HepG2 (cell line): ENCODE results near the gene SIRT5. TPM values are rescaled to one million over a fixed set of nuclear protein-coding genes. Genes with fewer than 3 reads are reported as not detected.

ENCODE experiments used
- ATAC-seq: fragments of 200-7000 bp; cut with Tn5 transposase; 3 replicates; pipeline ENCODE4 v1.9.1; 2020; ENCODE audit warnings: mild to moderate bottlenecking, moderate library complexity
- BruUV-seq: library from RNA; stranded (reverse); fragments of 400-500 nt; replicated peaks from 2 replicates; lab custom pipeline; 2021; lab: Mats Ljungman, UMichigan
- CTCF ChIA-PET: fragments of 300-600 bp; formaldehyde crosslinking; extraction: SDS; loops from one replicate; lab custom pipeline; 2021; ENCODE audit warnings: low total read pairs, inconsistent platforms, low intra/inter-chr PET ratio; lab: Yijun Ruan, JAX
- POLR2A ChIA-PET: fragments of 350-600 bp; sonication (Branson Sonifier 250); formaldehyde crosslinking; loops from one replicate; lab custom pipeline; 2020; ENCODE audit warnings: antibody characterized with exemption, inconsistent platforms; lab: Yijun Ruan, JAX
- DNase-seq: peaks from one replicate; pipeline ENCODE4 v3.0.0-alpha.2; 2015; ENCODE audit warnings: low spot score
- FAIRE-seq: peaks from 3 replicates; lab custom pipeline; 2011; peaks lifted over from hg19 to GRCh38; lab: Jason Lieb, UNC
- H2AFZ ChIP-seq: one replicate; pipeline ENCODE4 v1.6.1; 2011; ENCODE audit warnings: low read length, inconsistent platforms
- H3K27ac ChIP-seq: fragments of 300-600 bp; 3 replicates; pipeline ENCODE4 v1.8.0; 2011; ENCODE audit warnings: mixed run types, mild to moderate bottlenecking, mixed read lengths, low read length, inconsistent platforms; ENCODE audit not compliant: insufficient read depth; ENCODE audit errors: extremely low read length
- H3K27me3 ChIP-seq, 2 experiments: fragments of 200-600 bp in 1 of 2; 2 replicates in 1 of 2; 3 replicates in 1 of 2; pipeline versions ENCODE4 v1.6.0 to v1.8.0; 2011; ENCODE audit warnings: low read length in 2 of 2, mild to moderate bottlenecking in 2 of 2, moderate library complexity in 2 of 2, inconsistent platforms in 1 of 2; ENCODE audit not compliant: insufficient read depth in 2 of 2, control insufficient read depth in 1 of 2
- H3K36me3 ChIP-seq, 2 experiments: fragments of 200-600 bp in 1 of 2; replicated peaks in 1 of 2; 2 replicates in 1 of 2; 3 replicates in 1 of 2; pipeline versions ENCODE4 v1.5.1 to v1.8.0; 2011; ENCODE audit warnings: low read length in 2 of 2, inconsistent platforms in 1 of 2; ENCODE audit not compliant: insufficient read depth in 2 of 2, control insufficient read depth in 1 of 2
- H3K4me1 ChIP-seq: 2 replicates; pipeline ENCODE4 v1.5.1; 2012; ENCODE audit warnings: low read length, inconsistent platforms; ENCODE audit not compliant: insufficient read depth
- H3K4me2 ChIP-seq: 2 replicates; pipeline ENCODE4 v1.6.0; 2011; ENCODE audit warnings: low read depth, low read length, inconsistent platforms
- H3K4me3 ChIP-seq, 3 experiments: fragments of 200-600 bp in 1 of 3; sonication (generic), shearing (Covaris generic) in 1 of 3; replicated peaks in 1 of 3; 2 replicates each; pipeline ENCODE4 v1.5.1; 2011 to 2016; ENCODE audit warnings: low read length in 3 of 3, inconsistent platforms in 2 of 3, low read depth in 2 of 3, mild to moderate bottlenecking in 2 of 3, control low read depth in 1 of 3, mixed read lengths in 1 of 3; ENCODE audit not compliant: insufficient read depth in 1 of 3
- H3K79me2 ChIP-seq: one replicate; pipeline ENCODE4 v1.6.1; 2011; ENCODE audit warnings: low read length, inconsistent platforms; ENCODE audit not compliant: insufficient read depth
- H3K9ac ChIP-seq: 2 replicates; pipeline ENCODE4 v1.6.0; 2011; ENCODE audit warnings: mild to moderate bottlenecking, low read depth, low read length, inconsistent platforms; ENCODE audit not compliant: insufficient read depth
- H3K9me3 ChIP-seq: 2 replicates; pipeline ENCODE4 v1.5.1; 2012; ENCODE audit warnings: mild to moderate bottlenecking, low read length
- H4K20me1 ChIP-seq: 2 replicates; pipeline ENCODE4 v1.6.0; 2011; ENCODE audit warnings: inconsistent platforms, mild to moderate bottlenecking, low read length, moderate library complexity; ENCODE audit not compliant: insufficient read depth
- DZIP1 ChIP-seq: sonication (generic); formaldehyde crosslinking; IDR thresholded peaks from 2 replicates; pipeline ENCODE4 v1.5.0; 2020; ENCODE audit warnings: mild to moderate bottlenecking, missing genetic modification reagents
- ETS1 ChIP-seq: sonication (generic); formaldehyde crosslinking; IDR thresholded peaks from 2 replicates; pipeline ENCODE4 v1.4.0; 2020; ENCODE audit warnings: missing genetic modification reagents
- NFYB ChIP-seq: sonication (generic); formaldehyde crosslinking; IDR thresholded peaks from 2 replicates; pipeline ENCODE4 v1.4.0; 2020; ENCODE audit warnings: missing genetic modification reagents
- NR2F6 ChIP-seq, 2 experiments: IDR thresholded peaks; 2 replicates each; pipeline ENCODE4 v1.6.1; 2016; ENCODE audit warnings: antibody characterized with exemption in 1 of 2, mild to moderate bottlenecking in 1 of 2
- PHF20 ChIP-seq: sonication (generic); formaldehyde crosslinking; IDR thresholded peaks from 2 replicates; pipeline ENCODE4 v1.5.0; 2020; ENCODE audit warnings: mild to moderate bottlenecking, missing genetic modification reagents
- PPARG ChIP-seq: conservative IDR thresholded peaks from 2 replicates; pipeline ENCODE4 v1.6.1; 2016; ENCODE audit warnings: missing biosample characterization, missing genetic modification reagents
- TIGD3 ChIP-seq: sonication (generic); formaldehyde crosslinking; IDR thresholded peaks from 2 replicates; pipeline ENCODE4 v1.5.1; 2020; ENCODE audit warnings: mild to moderate bottlenecking, missing genetic modification reagents, borderline replicate concordance
- ZBED4 ChIP-seq: sonication (generic); formaldehyde crosslinking; IDR thresholded peaks from 2 replicates; pipeline ENCODE4 v1.4.0; 2020; ENCODE audit warnings: missing genetic modification reagents, borderline replicate concordance
- ZBTB33 ChIP-seq: sonication (generic); formaldehyde crosslinking; IDR thresholded peaks from 2 replicates; pipeline ENCODE4 v1.4.0; 2020; ENCODE audit warnings: missing genetic modification reagents
- ZFP62 ChIP-seq: sonication (generic); formaldehyde crosslinking; IDR thresholded peaks from 2 replicates; pipeline ENCODE4 v1.4.0; 2020; ENCODE audit warnings: missing genetic modification reagents
- ZNF160 ChIP-seq: sonication (generic); formaldehyde crosslinking; IDR thresholded peaks from 2 replicates; pipeline ENCODE4 v1.8.0; 2022; ENCODE audit warnings: mild to moderate bottlenecking, inconsistent platforms, missing genetic modification reagents
- ZNF615 ChIP-seq: sonication (generic); formaldehyde crosslinking; IDR thresholded peaks from 2 replicates; pipeline ENCODE4 v1.5.0; 2020; ENCODE audit warnings: mild to moderate bottlenecking, missing genetic modification reagents, borderline replicate concordance
- ZNF616 ChIP-seq: sonication (generic); formaldehyde crosslinking; IDR thresholded peaks from 2 replicates; pipeline ENCODE4 v1.5.0; 2020; ENCODE audit warnings: low read depth, mild to moderate bottlenecking, missing genetic modification reagents
- WGBS: methylation state at CpG from one replicate; pipeline ENCODE4 v1.1.6; 2017; ENCODE audit warnings: low lambda C conversion rate; 5-methylcytosine and 5-hydroxymethylcytosine counted together
- in situ Hi-C: cut with HindIII; loops from 2 replicates; pipeline ENCODE4 v1.10.0; 2017; ENCODE audit warnings: low pct_unique_long_range_greater_than_20kb; ENCODE audit not compliant: extremely low pct_ligation_motif_present
- intact Hi-C: fragments of 100-400 bp; cut with micrococcal nuclease; formaldehyde crosslinking; loops from one replicate; pipeline ENCODE4 v1.10.0; 2022; ENCODE audit not compliant: unreplicated experiment
- polyA plus RNA-seq, 8 experiments: library from polyadenylated mRNA; depleted of rRNA in 3 of 8; stranded (reverse) in 7 of 8; unstranded in 1 of 8; fragments of >200 nt; fragmentation: Illumina TruSeq in 4 of 8; extraction: Trizol in 4 of 8; gene quantifications; 2 replicates each; pipeline versions ENCODE4 v1.2.1 to v1.2.3, GENCODE V29; 2011 to 2016; ENCODE audit warnings: low read depth in 4 of 8, missing spikeins in 1 of 8, mixed read lengths in 1 of 8; ENCODE audit not compliant: insufficient read depth in 1 of 8
- total RNA-seq, 5 experiments: library from RNA; depleted of rRNA; stranded (reverse); fragments of >200 nt; fragmentation: Illumina TruSeq; extraction: Trizol; gene quantifications; 2 replicates each; pipeline ENCODE4 v1.2.3, GENCODE V29; 2016; ENCODE audit warnings: low read depth in 1 of 5

Gene SIRT5
- total and polyA plus RNA-seq, 2 of the 13 experiments (the other 11 are each of a cell fraction or from before 2014, with no cell fraction given): 14.1 to 16.6 TPM

GRCh38 chr6:13528777-13529343, 45.5 kb upstream of the SIRT5 start:
- H3K4me3 ChIP-seq: no peak overlapping the region
- CTCF ChIA-PET: no interaction called here
- WGBS: 51% methylated on average over 7 of the region's 8 CpGs
- peaks cover 2 to 28% of the 10 kb centered on the region in 2 experiments; a peak in 3 of 5 replicates for H3K27me3 ChIP-seq
- in situ Hi-C loops (loop anchor here (25.0 kb wide), 2 partner anchors 342 to 617 kb away; no protein-coding TSS in a partner anchor), intact Hi-C loops (no loop called here)
- no peak for ATAC-seq
- H3K4me2 ChIP-seq: no peak overlapping the region
- no peaks in the 10 kb centered on the region for H3K36me3 ChIP-seq
- H3K79me2 ChIP-seq: no peaks in the 10 kb centered on the region
- POLR2A ChIA-PET: no interaction called here
- no peak overlapping the region for H2AFZ ChIP-seq
- no peak for FAIRE-seq
- no peaks in the 10 kb centered on the region for H4K20me1 ChIP-seq
- H3K9ac ChIP-seq: no peak overlapping the region
- peaks cover 11% of the 10 kb centered on the region; the same call in 1 of the 2 replicates for H3K4me1 ChIP-seq
- DNase-seq: no peak
- H3K9me3 ChIP-seq: no peaks in the 10 kb centered on the region
- BruUV-seq: no TSS peak
- H3K27ac ChIP-seq: no peak overlapping the region
- no peak for TF ChIP-seq DZIP1 (CRISPR knock-in tag)
- no peak for TF ChIP-seq NFYB (CRISPR knock-in tag)
- TF ChIP-seq PHF20 (CRISPR knock-in tag): no peak
- no peak for TF ChIP-seq PPARG (CRISPR knock-in tag)
- TF ChIP-seq ZFP62: no peak
- TF ChIP-seq ETS1 (CRISPR knock-in tag): no peak
- no peak for TF ChIP-seq ZBTB33 (CRISPR knock-in tag)
- no peak for TF ChIP-seq ZNF160 (CRISPR knock-in tag)
- no peak for TF ChIP-seq ZNF615
- TF ChIP-seq ZBED4 (CRISPR knock-in tag): no peak
- no peak for TF ChIP-seq NR2F6 (IDR thresholded peaks at IDR 0.05)
- TF ChIP-seq NR2F6 (CRISPR knock-in tag; IDR thresholded peaks at IDR 0.05): no peak
- TF ChIP-seq ZNF616 (CRISPR knock-in tag): no peak
- TF ChIP-seq TIGD3 (CRISPR knock-in tag): no peak
